NK-92 (cell line): ENCODE results near the gene POLN.

ENCODE experiments used
- DNase-seq: peaks from one replicate; lab custom pipeline; 2025; ENCODE audit not compliant: unreplicated experiment; lab: John Stamatoyannopoulos, UW

The POLN gene

GRCh38 chr4:2072971-2073807, 168.7 kb downstream of the POLN start:
- DNase-seq: no peak

GRCh38 chr4:2071912-2072867, 169.7 kb downstream of the POLN start:
- no peak for DNase-seq

GRCh38 chr4:2071252-2071911, 170.5 kb downstream of the POLN start:
- DNase-seq: no peak

- no peak for DNase-seq
These were observed 171.3 kb downstream of the POLN start for GRCh38 chr4:2070421-2071251.

- no peak for DNase-seq
These were observed 171.9 kb downstream of the POLN start for GRCh38 chr4:2069986-2070385.

GRCh38 chr4:2069161-2069971, 172.6 kb downstream of the POLN start:
- no peak for DNase-seq

- DNase-seq: no peak
These were observed 173.4 kb downstream of the POLN start for GRCh38 chr4:2068566-2068965.

- DNase-seq: no peak
These were observed 173.8 kb downstream of the POLN start for GRCh38 chr4:2068198-2068470.

GRCh38 chr4:2067446-2068197, 174.3 kb downstream of the POLN start:
- no peak for DNase-seq

GRCh38 chr4:2066571-2067445, 175.1 kb downstream of the POLN start:
- no peak for DNase-seq

- no peak for DNase-seq
These were observed 175.8 kb downstream of the POLN start for GRCh38 chr4:2066011-2066551.

- no peak for DNase-seq
These were observed 176.6 kb downstream of the POLN start for GRCh38 chr4:2065106-2065930.

GRCh38 chr4:2064276-2064991, 177.5 kb downstream of the POLN start:
- DNase-seq: no peak

- no peak for DNase-seq
These were observed 178.2 kb downstream of the POLN start for GRCh38 chr4:2063557-2064275.

GRCh38 chr4:2062808-2063524, 179.0 kb downstream of the POLN start:
- no peak for DNase-seq
